CD8-positive, alpha-beta memory T cell (primary cell): ENCODE data around the gene TM9SF1. TPM values are rescaled to one million over a fixed set of nuclear protein-coding genes. Genes with fewer than 3 reads are reported as not detected.

Experiments
- CTCF ChIA-PET: fragments of 350-600 bp; sonication (Branson Sonifier 250); formaldehyde crosslinking; loops from one replicate; lab custom pipeline; 2021; ENCODE audit warnings: antibody characterized with exemption; lab: Charles Lee
- POLR2A ChIA-PET: fragments of 350-600 bp; sonication (Branson Sonifier 250); formaldehyde crosslinking; loops from one replicate; lab custom pipeline; 2021; ENCODE audit warnings: antibody characterized with exemption; lab: Charles Lee
- DNase-seq, 5 donors: peaks; one replicate each; pipeline versions ENCODE4 v3.0.0 to v3.0.0-alpha.2; 2020 to 2022; ENCODE audit warnings: mixed read lengths in 1 of 5
- H3K27ac ChIP-seq: one replicate; pipeline ENCODE4 v1.7.0; 2013; ENCODE audit warnings: low read depth, mild to moderate bottlenecking, low read length, moderate library complexity
- H3K27me3 ChIP-seq: 2 replicates; pipeline ENCODE4 v1.7.0; 2013; ENCODE audit warnings: low read length, mild to moderate bottlenecking; ENCODE audit not compliant: insufficient read depth, poor library complexity, severe bottlenecking
- H3K36me3 ChIP-seq: 2 replicates; pipeline ENCODE4 v1.7.0; 2013; ENCODE audit warnings: mild to moderate bottlenecking, low read length, moderate library complexity; ENCODE audit not compliant: insufficient read depth
- H3K4me1 ChIP-seq: 2 replicates; pipeline ENCODE4 v1.7.0; 2013; ENCODE audit warnings: mild to moderate bottlenecking, low read length, moderate library complexity; ENCODE audit not compliant: insufficient read depth
- H3K4me3 ChIP-seq: 2 replicates; pipeline ENCODE4 v1.7.0; 2013; ENCODE audit warnings: mild to moderate bottlenecking, low read length
- H3K9me3 ChIP-seq: 2 replicates; pipeline ENCODE4 v1.7.0; 2013; ENCODE audit warnings: mild to moderate bottlenecking, low read length
- H3K27ac Mint-ChIP-seq, 8 donors: one replicate each; pipeline ENCODE4 v1.8.0; 2020 to 2021; ENCODE audit warnings: mixed read lengths in 8 of 8, mild to moderate bottlenecking in 6 of 8, inconsistent platforms in 3 of 8, moderate library complexity in 3 of 8
- H3K27me3 Mint-ChIP-seq, 2 donors: one replicate each; pipeline ENCODE4 v1.8.0; 2020 to 2021; ENCODE audit warnings: mixed read lengths in 2 of 2, mild to moderate bottlenecking in 1 of 2, moderate library complexity in 1 of 2
- H3K36me3 Mint-ChIP-seq, 3 donors: one replicate each; pipeline ENCODE4 v1.8.0; 2020 to 2021; ENCODE audit warnings: mixed read lengths in 3 of 3, inconsistent platforms in 1 of 3, mild to moderate bottlenecking in 1 of 3
- H3K4me1 Mint-ChIP-seq, 3 donors: one replicate each; pipeline ENCODE4 v1.8.0; 2020 to 2021; ENCODE audit warnings: mixed read lengths in 3 of 3, inconsistent platforms in 1 of 3, mild to moderate bottlenecking in 1 of 3
- H3K4me3 Mint-ChIP-seq, 7 donors: one replicate each; pipeline ENCODE4 v1.8.0; 2020 to 2021; ENCODE audit warnings: mixed read lengths in 7 of 7, mild to moderate bottlenecking in 6 of 7, moderate library complexity in 4 of 7, inconsistent platforms in 2 of 7
- H3K9me3 Mint-ChIP-seq, 5 donors: one replicate each; pipeline ENCODE4 v1.8.0; 2020 to 2022; ENCODE audit warnings: mixed read lengths in 5 of 5, mild to moderate bottlenecking in 3 of 5, moderate library complexity in 2 of 5, inconsistent platforms in 1 of 5
- polyA plus RNA-seq: library from polyadenylated mRNA; unstranded; fragments of 300-500 nt; fragmentation: Illumina TruSeq; gene quantifications from one replicate; pipeline ENCODE4 v1.2.3, GENCODE V29; 2021
- total RNA-seq, 2 experiments: library from RNA; stranded (reverse); gene quantifications; one replicate each; pipeline ENCODE4 v1.2.3, GENCODE V29; 2021

TM9SF1 gene
- total and polyA plus RNA-seq, 3 experiments from 2014 or later = 30.0 to 34.0 (median 31.3) TPM

- Mint-ChIP-seq H3K4me3 (no peak overlapping the region), H3K27ac (peak overlapping the region in 1 of 8 donors; percentile 47), H3K4me1 (peaks cover 25 to 29% (median 28%) of the 10 kb centered on the region in 3 donors), H3K27me3 (no peaks in the 10 kb centered on the region), H3K9me3 (no peaks in the 10 kb centered on the region), H3K36me3 (peaks cover 0 to 67% (median 9%) of the 10 kb centered on the region in 3 donors)
- ChIA-PET CTCF (interaction anchor here (1.7 kb wide), 1 partner anchor 43 kb away, joined by 3 read pairs; no protein-coding TSS in a partner anchor), POLR2A (interaction anchor here (0.6 kb wide), 1 partner anchor 27 kb away, joined by 3 read pairs; no protein-coding TSS in a partner anchor)
- Histone ChIP-seq H3K27ac (no peak overlapping the region), H3K4me3 (no peak overlapping the region), H3K27me3 (no peaks in the 10 kb centered on the region), H3K9me3 (no peaks in the 10 kb centered on the region), H3K4me1 (no peaks in the 10 kb centered on the region), H3K36me3 (peaks cover 19% of the 10 kb centered on the region)
- no peak for DNase-seq
Observed at GRCh38 chr14:24176599-24176998, 18.6 kb downstream of the TM9SF1 start.

GRCh38 chr14:24172871-24173281, 22.4 kb downstream of the TM9SF1 start:
- POLR2A ChIA-PET = interaction anchor here (1.2 kb wide), 1 partner anchor 12 kb away, joined by 4 read pairs; the partner anchor contains the start of gene IRF9
- Histone ChIP-seq H3K36me3 (peaks cover 8% of the 10 kb centered on the region), H3K4me1 (no peaks in the 10 kb centered on the region), H3K27me3 (no peaks in the 10 kb centered on the region), H3K9me3 (no peaks in the 10 kb centered on the region), H3K4me3 (no peak overlapping the region), H3K27ac (no peak overlapping the region)
- peaks cover 0 to 43% (median 10%) of the 10 kb centered on the region in 3 donors for H3K36me3 Mint-ChIP-seq
- H3K4me1 Mint-ChIP-seq = peaks cover 33 to 47% (median 42%) of the 10 kb centered on the region in 3 donors
- H3K27ac Mint-ChIP-seq = peak overlapping the region; percentile 71 to 96 (median 78)
- CTCF ChIA-PET = interaction anchor here (0.9 to 4.7 kb wide), 2 partner anchors 10 to 12 kb away, joined by 3 to 36 read pairs; partner anchors contain the start of gene IRF9
- H3K27me3 Mint-ChIP-seq = peaks cover 0 to 2% of the 10 kb centered on the region in 2 donors
- no peaks in the 10 kb centered on the region for H3K9me3 Mint-ChIP-seq
- no peak for DNase-seq
- H3K4me3 Mint-ChIP-seq = peak overlapping the region in 6 of 7 donors; percentile 45 to 89 (median 82)

- H3K4me3 ChIP-seq = peak overlapping the region; percentile 48
- DNase-seq = no peak
- H3K27me3 Mint-ChIP-seq = peaks cover 0 to 2% of the 10 kb centered on the region in 2 donors
Observed at GRCh38 chr14:24172261-24172860, 22.9 kb downstream of the TM9SF1 start.

GRCh38 chr14:24171422-24172260, 23.6 kb downstream of the TM9SF1 start, which contains the start of gene REC8:
REC8 (plus strand) TSS chr14:24172080; CDS start chr14:24172553, 473 bp downstream.
- ChIA-PET CTCF (interaction anchor here (0.9 to 4.7 kb wide), 4 partner anchors 8 to 17 kb away, joined by 3 to 36 read pairs (median 5); partner anchors contain the start of genes IPO4 and IRF9), POLR2A (interaction anchor here (0.6 to 2.4 kb wide), 5 partner anchors 10 to 67 kb away, joined by 3 to 12 read pairs (median 5); partner anchors contain the start of genes CHMP4A, IRF9 and TSSK4)
- Histone ChIP-seq H3K27ac (no peak within 1 kb of the TSS), H3K36me3 (peaks cover 13% of the 10 kb centered on the region), H3K4me3 (peak within 1 kb of the TSS; percentile 48), H3K27me3 (no peaks in the 10 kb centered on the region), H3K9me3 (no peaks in the 10 kb centered on the region), H3K4me1 (no peaks in the 10 kb centered on the region)
- peaks cover 33 to 48% (median 47%) of the 10 kb centered on the region in 3 donors for H3K4me1 Mint-ChIP-seq
- peak; percentile 67 to 89 (median 80) for DNase-seq
- H3K4me3 Mint-ChIP-seq = peak within 1 kb of the TSS; percentile 81 to 91 (median 90)
- H3K27ac Mint-ChIP-seq = peak within 1 kb of the TSS; percentile 88 to 96 (median 93)
- no peaks in the 10 kb centered on the region for H3K9me3 Mint-ChIP-seq
- peaks cover 4 to 43% (median 15%) of the 10 kb centered on the region in 3 donors for H3K36me3 Mint-ChIP-seq
- peaks cover 0 to 2% of the 10 kb centered on the region in 2 donors for H3K27me3 Mint-ChIP-seq

More at GRCh38 chr14:24172261-24172860, 22.9 kb downstream of the TM9SF1 start:
- Mint-ChIP-seq H3K4me3 (peak overlapping the region; percentile 81 to 91 (median 90)), H3K4me1 (peaks cover 33 to 47% (median 46%) of the 10 kb centered on the region in 3 donors), H3K27ac (peak overlapping the region in 7 of 8 donors; percentile 14 to 96 (median 80)), H3K9me3 (no peaks in the 10 kb centered on the region), H3K36me3 (peaks cover 4 to 44% (median 14%) of the 10 kb centered on the region in 3 donors)
- no peaks in the 10 kb centered on the region for H3K27me3 ChIP-seq
- ChIA-PET POLR2A (interaction anchor here (2.4 kb wide), 1 partner anchor 11 kb away, joined by 8 read pairs; the partner anchor contains the start of gene IRF9), CTCF (interaction anchor here (4.7 kb wide), 1 partner anchor 12 kb away, joined by 36 read pairs; the partner anchor contains the start of gene IRF9)
- no peaks in the 10 kb centered on the region for H3K9me3 ChIP-seq
- H3K36me3 ChIP-seq = peaks cover 12% of the 10 kb centered on the region
- H3K27ac ChIP-seq = no peak overlapping the region
- H3K4me1 ChIP-seq = no peaks in the 10 kb centered on the region

- H3K36me3 Mint-ChIP-seq = peaks cover 12 to 66% (median 29%) of the 10 kb centered on the region in 3 donors
- H3K4me1 ChIP-seq = peaks cover 25% of the 10 kb centered on the region
Observed at GRCh38 chr14:24167469-24168114, 27.6 kb downstream of the TM9SF1 start.

GRCh38 chr14:24165785-24166184, 29.5 kb downstream of the TM9SF1 start:
- Histone ChIP-seq H3K4me3 (no peak overlapping the region), H3K9me3 (no peaks in the 10 kb centered on the region), H3K27ac (no peak overlapping the region), H3K27me3 (no peaks in the 10 kb centered on the region), H3K36me3 (peaks cover 49% of the 10 kb centered on the region), H3K4me1 (peaks cover 35% of the 10 kb centered on the region)
- ChIA-PET CTCF (interaction anchor here (1.2 kb wide), 1 partner anchor 75 kb away, joined by 3 read pairs; no protein-coding TSS in a partner anchor), POLR2A (no interaction called here)
- Mint-ChIP-seq H3K4me3 (peak overlapping the region in 2 of 7 donors; percentile 26 to 53), H3K4me1 (peaks cover 46 to 62% (median 57%) of the 10 kb centered on the region in 3 donors), H3K36me3 (peaks cover 23 to 78% (median 35%) of the 10 kb centered on the region in 3 donors), H3K9me3 (no peaks in the 10 kb centered on the region), H3K27me3 (peaks cover 0 to 5% of the 10 kb centered on the region in 2 donors), H3K27ac (peak overlapping the region in 1 of 8 donors; percentile 38)
- DNase-seq = no peak

More at GRCh38 chr14:24167469-24168114, 27.6 kb downstream of the TM9SF1 start:
- Mint-ChIP-seq H3K27me3 (peaks cover 0 to 2% of the 10 kb centered on the region in 2 donors), H3K4me1 (peaks cover 38 to 57% (median 56%) of the 10 kb centered on the region in 3 donors), H3K27ac (peak overlapping the region in 6 of 8 donors; percentile 10 to 86 (median 74)), H3K9me3 (no peaks in the 10 kb centered on the region), H3K4me3 (peak overlapping the region in 2 of 7 donors; percentile 14 to 66)
- Histone ChIP-seq H3K4me3 (no peak overlapping the region), H3K9me3 (no peaks in the 10 kb centered on the region), H3K27me3 (no peaks in the 10 kb centered on the region), H3K27ac (no peak overlapping the region), H3K36me3 (peaks cover 49% of the 10 kb centered on the region)
- DNase-seq = no peak
- CTCF ChIA-PET = no interaction called here
- POLR2A ChIA-PET = interaction anchor here (0.6 kb wide), 1 partner anchor 45 kb away, joined by 3 read pairs; no protein-coding TSS in a partner anchor
